GM18517 (cell line): ENCODE results near the gene SLC27A4.

Experiments
- ATAC-seq: cut with Tn5 transposase; IDR thresholded peaks from one replicate; pipeline ENCODE4 v1.9.1; 2021; ENCODE audit warnings: mild to moderate bottlenecking, moderate library complexity; ENCODE audit not compliant: unreplicated experiment

Gene SLC27A4

GRCh38 chr9:128390150-128390812 lies 50.0 kb downstream of the SLC27A4 start:
- ATAC-seq: no peak

- no peak for ATAC-seq
Measured at GRCh38 chr9:128390813-128391711, 50.7 kb downstream of the SLC27A4 start.

- ATAC-seq: no peak
Measured at GRCh38 chr9:128391956-128392301, 51.6 kb downstream of the SLC27A4 start.

- no peak for ATAC-seq
Measured at GRCh38 chr9:128392302-128393144, 52.2 kb downstream of the SLC27A4 start.

- ATAC-seq: no peak
Measured at GRCh38 chr9:128393145-128393775, 52.9 kb downstream of the SLC27A4 start.

- ATAC-seq: no peak
Measured at GRCh38 chr9:128393970-128394369, 53.6 kb downstream of the SLC27A4 start.

GRCh38 chr9:128394379-128395168 lies 54.2 kb downstream of the SLC27A4 start:
- ATAC-seq: no peak

- ATAC-seq: no peak
Measured at GRCh38 chr9:128396970-128397613, 56.8 kb downstream of the SLC27A4 start.

GRCh38 chr9:128397831-128398230 lies 57.5 kb downstream of the SLC27A4 start:
- ATAC-seq: no peak

- ATAC-seq: no peak
Measured at GRCh38 chr9:128399861-128400260, 59.5 kb downstream of the SLC27A4 start.

GRCh38 chr9:128404560-128404959 lies 64.2 kb downstream of the SLC27A4 start:
- ATAC-seq: no peak

GRCh38 chr9:128405077-128405779 lies 64.9 kb downstream of the SLC27A4 start:
- no peak for ATAC-seq

GRCh38 chr9:128405780-128406171 lies 65.4 kb downstream of the SLC27A4 start:
- ATAC-seq: no peak

- no peak for ATAC-seq
Measured at GRCh38 chr9:128406848-128407391, 66.6 kb downstream of the SLC27A4 start.

GRCh38 chr9:128408963-128409431 lies 68.7 kb downstream of the SLC27A4 start:
- ATAC-seq: no peak

GRCh38 chr9:128409450-128409849 lies 69.1 kb downstream of the SLC27A4 start:
- no peak for ATAC-seq

GRCh38 chr9:128409978-128410377 lies 69.7 kb downstream of the SLC27A4 start:
- no peak for ATAC-seq
